ENCODE results near the gene FAM3B.

FAM3B gene

DNA sequence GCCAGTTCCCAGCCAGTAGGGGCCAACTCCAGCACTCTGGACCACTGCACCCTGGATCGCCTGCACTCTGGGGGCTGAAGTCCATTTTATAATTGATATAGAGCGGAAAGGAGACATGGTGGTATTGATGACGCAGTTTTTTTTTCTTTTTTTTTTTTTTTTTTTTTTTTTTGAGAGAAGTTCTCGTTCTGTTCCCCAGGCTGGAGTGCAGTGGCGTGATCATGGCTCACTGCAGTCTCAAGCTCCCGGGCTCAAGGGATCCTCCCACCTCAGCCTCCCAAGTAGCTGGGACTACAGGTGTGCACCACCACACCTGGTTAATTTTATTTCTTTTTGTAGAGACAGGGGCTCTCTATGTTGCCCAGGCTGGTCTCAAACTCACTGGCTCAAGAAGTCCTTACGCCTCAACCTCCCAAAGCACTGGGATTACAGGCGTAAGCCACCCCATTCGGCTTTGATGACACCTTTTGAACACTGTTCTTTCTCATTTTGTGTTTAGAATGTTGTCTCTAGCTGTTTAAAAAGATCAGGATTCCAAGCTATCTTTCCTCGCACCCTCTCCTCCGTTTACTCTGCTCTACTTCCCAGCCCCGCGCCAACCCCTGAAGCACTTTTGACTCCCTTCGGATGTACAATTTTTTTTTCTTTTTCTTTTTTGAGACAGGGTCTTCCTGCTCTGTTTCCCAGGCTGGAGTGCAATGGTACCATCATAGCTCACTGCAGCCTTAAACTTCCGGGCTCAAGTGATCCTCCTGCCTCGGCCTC is 46.2 kb downstream of the FAM3B start:
- no peak for TF ChIP-seq TAF1 (IDR thresholded peaks at IDR 0.05; ENCODE audit: low read depth)
- TF ChIP-seq NFIC (IDR thresholded peaks at IDR 0.05) = no peak
- TF ChIP-seq TEAD4 (IDR thresholded peaks at IDR 0.05) = no peak
- no peak for TF ChIP-seq FOXM1 (IDR thresholded peaks at IDR 0.05; ENCODE audit: borderline replicate concordance, low read depth)
- no peak for TF ChIP-seq EP300 (IDR thresholded peaks at IDR 0.05; ENCODE audit: borderline replicate concordance)
- no peak for TF ChIP-seq EGR1 (IDR thresholded peaks at IDR 0.05)
- TF ChIP-seq REST (IDR thresholded peaks at IDR 0.05; ENCODE audit: low read depth) = no peak
- TF ChIP-seq YY1 (IDR thresholded peaks at IDR 0.05; ENCODE audit: low read depth) = no peak
- no peak for TF ChIP-seq MAX (IDR thresholded peaks at IDR 0.05)
- TF ChIP-seq CREB1 (IDR thresholded peaks at IDR 0.05; ENCODE audit: low read depth) = no peak

DNA sequence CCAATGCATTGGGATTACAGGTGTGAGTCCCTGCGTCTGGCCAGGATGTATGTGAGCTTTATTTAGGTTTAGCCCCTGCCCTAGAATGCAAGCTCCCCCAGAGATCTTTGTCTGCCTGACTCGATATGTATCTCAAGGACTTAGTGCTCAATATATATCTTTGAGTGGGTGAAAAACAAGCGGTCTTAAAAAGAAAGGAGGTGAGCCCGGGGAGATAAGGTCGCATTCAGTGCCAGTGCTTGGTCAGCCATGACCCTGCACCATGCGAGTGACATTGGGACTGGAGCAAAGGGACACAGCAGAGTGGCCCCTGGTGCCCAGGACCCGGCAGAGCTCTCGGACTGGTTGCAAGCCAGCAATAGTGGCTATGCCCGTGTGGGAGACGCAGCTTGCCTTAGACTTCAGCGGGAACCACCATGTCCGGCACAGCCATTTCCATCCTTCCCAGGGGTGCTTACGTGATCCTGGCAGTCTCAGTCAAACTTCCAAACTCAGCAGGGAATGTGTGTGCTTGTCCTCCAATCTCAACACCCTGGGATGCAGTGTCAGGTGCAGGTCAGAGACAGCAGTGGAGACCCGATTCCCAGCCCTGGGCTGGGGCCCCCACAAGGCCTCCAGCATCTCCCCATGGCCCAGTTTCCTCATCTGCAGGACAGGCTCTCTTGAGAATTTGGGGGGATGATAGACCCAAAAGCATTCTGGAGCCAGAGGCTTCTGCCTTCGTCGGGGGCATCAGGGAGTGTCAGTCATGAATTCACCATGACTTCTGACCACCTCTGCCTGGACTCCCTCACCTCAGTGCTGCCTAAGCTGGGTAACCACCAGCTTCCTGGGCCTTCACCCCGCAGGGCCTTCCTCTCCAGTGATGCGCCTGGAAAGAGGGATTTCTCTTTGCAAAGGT is 47.0 kb downstream of the FAM3B start:
- TF ChIP-seq FOXM1 (IDR thresholded peaks at IDR 0.05; ENCODE audit: borderline replicate concordance, low read depth) (no peak), NFIC (IDR thresholded peaks at IDR 0.05) (no peak), EGR1 (IDR thresholded peaks at IDR 0.05) (no peak), YY1 (IDR thresholded peaks at IDR 0.05; ENCODE audit: low read depth) (no peak), TAF1 (IDR thresholded peaks at IDR 0.05; ENCODE audit: low read depth) (no peak), TEAD4 (IDR thresholded peaks at IDR 0.05) (no peak), CREB1 (IDR thresholded peaks at IDR 0.05; ENCODE audit: low read depth) (no peak), REST (IDR thresholded peaks at IDR 0.05; ENCODE audit: low read depth) (no peak)
- TF ChIP-seq, protein P1, sequence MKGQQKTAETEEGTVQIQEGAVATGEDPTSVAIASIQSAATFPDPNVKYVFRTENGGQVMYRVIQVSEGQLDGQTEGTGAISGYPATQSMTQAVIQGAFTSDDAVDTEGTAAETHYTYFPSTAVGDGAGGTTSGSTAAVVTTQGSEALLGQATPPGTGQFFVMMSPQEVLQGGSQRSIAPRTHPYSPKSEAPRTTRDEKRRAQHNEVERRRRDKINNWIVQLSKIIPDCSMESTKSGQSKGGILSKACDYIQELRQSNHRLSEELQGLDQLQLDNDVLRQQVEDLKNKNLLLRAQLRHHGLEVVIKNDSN (IDR thresholded peaks at IDR 0.05) = no peak

DNA sequence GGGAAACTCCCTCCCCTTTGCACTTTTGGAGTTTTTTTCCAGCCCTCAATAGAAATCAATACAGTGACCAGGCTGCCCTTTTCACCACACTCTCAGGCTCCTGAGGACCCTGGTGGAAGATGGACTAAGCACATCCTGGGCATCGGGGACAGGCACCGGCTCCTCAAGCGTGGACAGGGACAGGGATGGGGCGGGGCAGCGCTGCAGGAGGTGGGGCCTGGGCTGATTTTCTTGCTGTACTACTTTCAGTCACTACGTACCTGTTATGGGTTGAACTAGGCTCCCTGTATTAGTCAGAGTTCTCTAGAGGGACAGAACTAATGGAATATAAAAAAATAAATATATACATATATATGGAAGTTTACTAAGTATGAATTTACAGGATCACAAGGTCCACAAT is 47.7 kb downstream of the FAM3B start:
- TF ChIP-seq NFIC (IDR thresholded peaks at IDR 0.05) = no peak

DNA sequence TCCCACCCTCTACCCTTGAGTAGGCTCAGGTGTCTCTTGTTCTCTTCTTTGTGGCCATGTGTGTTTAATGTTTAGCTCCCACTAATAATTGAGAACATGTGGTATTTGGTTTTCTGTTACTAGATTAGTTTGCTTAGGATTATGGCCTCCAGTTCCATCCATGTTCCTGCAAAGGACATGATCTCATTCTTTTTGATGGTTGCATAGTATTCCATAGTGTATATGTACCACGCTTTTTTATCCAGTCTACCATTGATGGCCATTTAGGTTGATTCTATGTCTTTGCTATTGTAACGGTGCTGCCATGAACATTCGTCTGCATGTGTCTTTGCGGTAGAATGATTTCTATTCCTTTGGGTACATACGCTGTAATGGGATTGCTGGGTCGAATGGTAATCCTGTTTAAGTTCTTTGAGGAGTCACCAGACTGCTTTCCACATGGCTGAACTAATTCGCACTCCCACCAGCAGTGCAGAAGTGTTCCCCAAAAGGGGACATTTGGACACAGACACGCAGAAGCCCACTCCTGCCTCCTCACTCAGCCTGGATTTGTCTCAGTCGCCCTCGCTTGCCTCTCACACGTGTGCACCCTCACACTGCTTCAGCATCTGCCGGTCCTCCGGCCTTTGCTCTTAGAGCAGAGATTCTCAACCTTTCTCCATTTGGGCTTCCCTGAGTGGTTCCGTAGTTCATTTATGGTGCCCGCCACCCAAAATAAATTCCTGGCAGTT is 48.9 kb downstream of the FAM3B start:
- no peak for TF ChIP-seq CEBPB (IDR thresholded peaks at IDR 0.05)
- TF ChIP-seq TEAD4 (IDR thresholded peaks at IDR 0.05) = no peak
- TF ChIP-seq TCF12 (IDR thresholded peaks at IDR 0.05; ENCODE audit: low read depth) = no peak
- TF ChIP-seq, protein P1 (IDR thresholded peaks at IDR 0.05) = no peak
- no peak for TF ChIP-seq MAX (IDR thresholded peaks at IDR 0.05)
- TF ChIP-seq ZBTB7A (IDR thresholded peaks at IDR 0.05; ENCODE audit: low read depth) = no peak
- TF ChIP-seq CREB1 (IDR thresholded peaks at IDR 0.05; ENCODE audit: low read depth) = no peak
- TF ChIP-seq EGR1 (IDR thresholded peaks at IDR 0.05) = no peak
- TF ChIP-seq NFIC (IDR thresholded peaks at IDR 0.05) = no peak

DNA sequence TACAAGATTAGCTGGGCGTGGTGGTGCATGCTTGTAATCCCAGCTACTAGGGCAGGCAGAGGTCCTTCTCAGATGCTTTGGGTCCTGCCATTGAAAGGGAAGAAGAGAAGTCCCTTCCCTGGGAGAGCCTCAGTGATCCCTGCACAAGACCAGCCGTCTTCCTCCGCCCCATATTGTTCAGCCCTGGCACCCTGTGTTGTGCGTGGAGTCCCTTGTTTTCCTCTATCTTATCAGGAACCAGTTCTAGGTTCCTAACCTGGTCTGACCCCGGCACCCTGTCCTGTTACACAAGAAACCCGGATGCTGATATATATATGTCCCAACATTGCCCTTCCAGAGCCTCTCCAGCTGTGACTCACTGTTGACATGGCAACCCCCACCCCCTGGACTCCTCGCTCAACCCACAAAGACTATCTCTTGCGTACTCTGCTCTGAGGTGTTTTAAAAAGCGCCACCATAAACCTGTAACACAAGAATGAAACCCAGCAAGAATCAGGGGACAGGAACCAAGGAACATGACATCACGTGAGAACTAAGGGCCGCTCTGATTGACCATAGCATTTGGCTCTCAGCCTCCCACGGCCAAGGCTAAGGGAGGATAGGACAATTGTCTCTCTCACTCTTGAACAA is 50.0 kb downstream of the FAM3B start:
- TF ChIP-seq TCF12 (IDR thresholded peaks at IDR 0.05; ENCODE audit: low read depth) (no peak), MAX (IDR thresholded peaks at IDR 0.05) (no peak), NFIC (IDR thresholded peaks at IDR 0.05) (no peak), TEAD4 (IDR thresholded peaks at IDR 0.05) (no peak), YY1 (IDR thresholded peaks at IDR 0.05; ENCODE audit: low read depth) (no peak), CEBPB (IDR thresholded peaks at IDR 0.05) (no peak), CREB1 (IDR thresholded peaks at IDR 0.05; ENCODE audit: low read depth) (no peak), REST (IDR thresholded peaks at IDR 0.05; ENCODE audit: low read depth) (no peak), ZBTB7A (IDR thresholded peaks at IDR 0.05; ENCODE audit: low read depth) (no peak), EGR1 (IDR thresholded peaks at IDR 0.05) (no peak), RAD21 (IDR thresholded peaks at IDR 0.05; ENCODE audit: low read depth) (no peak), FOXM1 (IDR thresholded peaks at IDR 0.05; ENCODE audit: borderline replicate concordance, low read depth) (no peak), TAF1 (IDR thresholded peaks at IDR 0.05; ENCODE audit: low read depth) (no peak), EP300 (IDR thresholded peaks at IDR 0.05; ENCODE audit: borderline replicate concordance) (no peak)
- TF ChIP-seq, protein P1 (IDR thresholded peaks at IDR 0.05) = no peak
